HL-60 (cell line): ENCODE data around the gene LRRN2.

Source experiments
- DNase-seq, 2 experiments: peaks; one replicate each; pipeline ENCODE4 v3.0.0-alpha.2; 2010 to 2020; ENCODE audit warnings: low read depth in 1 of 2, low spot score in 1 of 2
- H3K27ac ChIP-seq: fragments of 250-450 bp; sonication (Bioruptor Pico); replicated peaks from 2 replicates; pipeline ENCODE4 v1.5.1; 2020; ENCODE audit warnings: mild to moderate bottlenecking, moderate library complexity
- H3K27me3 ChIP-seq: fragments of 250-450 bp; sonication (Bioruptor Pico); 2 replicates; pipeline ENCODE4 v1.5.1; 2021; ENCODE audit warnings: mild to moderate bottlenecking, moderate library complexity; ENCODE audit not compliant: insufficient read depth, poor library complexity, severe bottlenecking
- H3K4me3 ChIP-seq: replicated peaks from 2 replicates; pipeline ENCODE4 v1.5.1; 2011; ENCODE audit warnings: mild to moderate bottlenecking, control low read depth, low read length; ENCODE audit not compliant: insufficient read depth
- CTCF ChIP-seq: IDR thresholded peaks from one replicate; pipeline ENCODE4 v1.5.1; 2011; ENCODE audit warnings: low read length, control low read depth, inconsistent platforms; ENCODE audit not compliant: insufficient read depth
- GABPA ChIP-seq: IDR thresholded peaks from 2 replicates; pipeline ENCODE4 v1.6.1; 2012; ENCODE audit warnings: low read depth
- POLR2AphosphoS5 ChIP-seq: IDR thresholded peaks from 2 replicates; pipeline ENCODE4 v1.6.1; 2012; ENCODE audit warnings: low read depth
- REST ChIP-seq: IDR thresholded peaks from 2 replicates; pipeline ENCODE4 v1.6.1; 2012; ENCODE audit warnings: low read depth; ENCODE audit not compliant: insufficient replicate concordance
- SPI1 ChIP-seq: IDR thresholded peaks from 2 replicates; pipeline ENCODE4 v1.6.1; 2012; ENCODE audit warnings: low read depth, mild to moderate bottlenecking, borderline replicate concordance

LRRN2 gene

DNA sequence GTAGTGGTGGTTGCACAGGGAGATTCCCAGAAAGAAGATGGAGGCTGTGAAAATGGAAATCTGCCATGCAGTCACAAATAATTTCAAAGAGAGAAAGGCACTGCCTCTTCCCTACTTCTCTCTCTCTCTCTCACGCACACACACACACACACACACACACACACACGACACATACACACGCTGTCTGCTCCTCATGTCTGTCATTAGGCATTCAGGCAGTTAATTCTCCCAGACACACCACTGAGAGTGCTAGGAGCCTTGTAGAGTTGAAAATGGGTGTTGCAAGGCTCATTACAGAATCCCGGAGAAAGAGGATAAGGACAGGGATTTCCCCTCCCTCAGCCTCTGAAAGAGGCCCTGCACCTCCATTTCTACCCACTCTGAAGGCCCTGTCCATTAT, 47.8 kb upstream of the LRRN2 start:
- Histone ChIP-seq H3K27me3 (peaks cover 8% of the 10 kb centered on the region), H3K27ac (no peak overlapping the region), H3K4me3 (no peak overlapping the region)
- DNase-seq, result no peak
- TF ChIP-seq GABPA (no peak), POLR2AphosphoS5 (no peak), REST (no peak), SPI1 (no peak), CTCF (no peak)

GRCh38 chr1:204731985-204732575, 46.5 kb upstream of the LRRN2 start:
- TF ChIP-seq GABPA, result no peak
- TF ChIP-seq REST, result no peak
- no peak for TF ChIP-seq CTCF
- TF ChIP-seq POLR2AphosphoS5, result no peak
- H3K27ac ChIP-seq, result no peak overlapping the region
- H3K4me3 ChIP-seq, result no peak overlapping the region
- DNase-seq, result no peak
- H3K27me3 ChIP-seq, result peaks cover 10% of the 10 kb centered on the region

DNA sequence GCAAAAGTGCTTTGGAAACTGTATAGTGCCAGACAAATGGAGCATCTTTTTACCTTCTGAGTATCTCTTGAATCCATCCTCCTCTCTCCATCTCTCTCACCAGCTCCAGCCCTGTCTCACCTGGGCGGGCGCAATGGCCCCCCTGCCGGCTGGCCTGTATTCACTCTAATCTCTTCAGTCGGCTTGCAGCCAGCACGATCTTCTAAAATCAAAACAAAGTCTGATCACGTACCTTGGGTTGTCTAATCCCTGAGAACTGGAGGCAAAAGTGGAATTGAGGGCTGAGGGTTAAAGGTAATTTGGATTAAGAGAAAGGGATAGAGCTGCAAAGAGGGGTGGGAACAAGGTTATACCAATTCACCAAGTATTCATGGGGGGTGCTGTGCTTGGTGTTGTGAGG, 46.0 kb upstream of the LRRN2 start:
- H3K27me3 ChIP-seq, result peaks cover 10% of the 10 kb centered on the region
- H3K27ac ChIP-seq, result no peak overlapping the region
- TF ChIP-seq GABPA (no peak), POLR2AphosphoS5 (no peak), CTCF (no peak), REST (no peak)
- DNase-seq, result no peak
- H3K4me3 ChIP-seq, result no peak overlapping the region
